CD1c-positive myeloid dendritic cell (primary cell): ENCODE data around the gene S100Z.
A peak's percentile ranks its signal among the peaks of the same experiment; 100 is the strongest.

Source experiments
- DNase-seq: peaks from one replicate; pipeline ENCODE4 v3.0.0-alpha.2; 2016; ENCODE audit errors: extremely low spot score

Gene S100Z

DNA sequence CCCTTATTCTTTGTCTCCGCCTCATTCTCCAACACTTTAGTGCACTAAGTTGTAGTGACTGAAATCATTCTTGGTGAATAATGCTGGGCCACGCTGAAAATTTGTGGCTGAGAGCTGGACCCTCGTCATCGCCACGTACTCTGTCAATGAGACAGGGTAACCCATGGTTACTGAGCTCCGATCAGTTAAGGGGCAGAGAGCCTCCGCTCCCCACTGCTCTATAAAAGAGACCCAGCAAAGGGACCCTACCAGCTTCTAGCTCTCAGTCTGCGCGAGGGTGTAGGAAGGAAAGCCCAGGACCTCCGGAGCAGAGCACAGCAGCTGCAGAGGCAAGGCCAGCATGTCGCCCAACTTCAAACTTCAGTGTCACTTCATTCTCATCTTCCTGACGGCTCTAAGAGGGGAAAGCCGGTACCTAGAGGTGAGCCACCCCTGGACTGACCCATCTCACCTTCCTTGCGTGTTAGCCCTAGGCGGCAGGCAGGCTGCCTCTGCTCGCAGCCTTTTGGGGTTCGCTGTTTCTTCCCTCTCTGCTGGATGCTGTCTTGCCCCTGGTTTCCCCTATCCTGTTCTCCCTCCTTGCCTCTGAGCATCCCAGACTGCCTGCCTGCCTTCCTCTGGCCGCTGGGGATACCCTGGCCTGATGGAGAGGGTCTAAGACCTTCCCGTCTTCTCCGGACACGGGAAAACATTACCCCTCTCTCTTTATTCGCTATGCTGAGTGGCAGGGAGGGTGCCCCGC lies 103.2 kb downstream of the S100Z start, which contains the start of gene CRHBP:
Gene CRHBP, plus strand, starts transcription at position 251 of the 742 bp plus-strand sequence. Its CDS starts 90 bp downstream, at position 341.
- no peak for DNase-seq

DNA sequence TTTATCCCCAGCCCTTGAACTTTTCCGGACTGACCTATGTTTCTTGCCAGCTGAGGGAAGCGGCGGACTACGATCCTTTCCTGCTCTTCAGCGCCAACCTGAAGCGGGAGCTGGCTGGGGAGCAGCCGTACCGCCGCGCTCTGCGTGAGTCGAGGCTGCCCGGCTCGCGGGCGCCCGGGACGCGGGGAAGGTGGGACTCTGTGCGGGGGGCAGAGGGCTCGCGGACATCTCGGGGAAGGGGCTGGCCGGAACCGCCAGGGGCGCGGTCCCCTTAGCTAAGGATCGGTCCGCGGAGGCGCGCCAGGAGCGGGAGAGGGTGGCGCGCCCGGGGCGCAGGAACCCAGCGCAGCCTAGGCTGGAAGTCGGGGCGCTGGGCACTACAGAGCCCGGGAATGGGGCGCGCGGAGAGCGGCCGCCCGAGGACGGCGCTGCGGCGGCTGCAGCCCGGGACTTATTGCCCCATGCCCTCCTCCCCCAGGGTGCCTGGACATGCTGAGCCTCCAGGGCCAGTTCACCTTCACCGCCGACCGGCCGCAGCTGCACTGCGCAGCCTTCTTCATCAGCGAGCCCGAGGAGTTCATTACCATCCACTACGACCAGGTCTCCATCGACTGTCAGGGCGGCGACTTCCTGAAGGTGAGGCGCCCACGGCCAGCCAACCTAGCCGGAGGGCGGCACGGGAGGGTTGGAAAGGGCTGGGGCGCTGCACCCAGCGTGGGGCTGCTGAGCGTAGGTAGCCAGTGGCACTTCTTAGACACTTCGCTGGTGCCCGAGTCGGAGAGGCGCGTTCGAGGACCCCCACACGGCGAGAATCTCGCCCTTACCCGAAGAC lies 104.0 kb downstream of the S100Z start:
- DNase-seq = no peak

DNA sequence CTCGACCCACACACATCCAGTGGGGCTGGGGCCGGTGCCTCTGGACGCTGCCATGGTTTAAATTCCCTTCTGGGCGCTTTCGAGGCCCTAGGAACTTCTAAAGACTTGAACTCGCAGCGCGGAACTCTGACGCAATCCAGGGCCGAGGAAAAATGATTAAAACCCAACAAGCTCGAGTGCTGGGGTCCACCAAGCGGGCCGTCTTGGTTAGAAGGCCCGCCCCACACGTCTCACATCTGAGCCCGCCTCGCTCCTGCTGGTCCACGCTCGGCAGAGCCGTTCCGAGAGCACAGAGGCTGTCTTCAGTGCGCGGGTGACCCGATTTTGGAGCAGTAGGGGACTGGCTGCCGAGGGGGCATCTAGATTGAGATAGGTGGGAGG lies 104.6 kb downstream of the S100Z start:
- DNase-seq = no peak

DNA sequence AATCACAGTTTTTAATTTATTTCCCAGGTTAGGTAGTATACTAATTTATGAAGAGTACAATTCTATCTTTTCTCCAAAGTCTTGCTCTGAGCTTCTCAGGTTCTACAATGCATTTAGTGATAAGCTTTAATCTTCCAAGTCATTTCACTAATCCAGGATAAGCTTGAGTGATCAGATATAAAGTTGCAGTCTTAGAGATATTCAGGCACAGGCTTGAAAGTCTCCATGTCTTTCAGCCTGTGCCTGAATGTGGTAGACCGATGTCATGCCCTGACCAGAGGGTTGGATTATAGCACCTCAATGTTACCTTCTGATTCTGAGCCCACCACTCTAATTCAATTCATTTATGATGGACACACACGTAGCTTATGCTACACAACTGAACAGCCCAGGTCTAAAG lies 106.2 kb downstream of the S100Z start:
- no peak for DNase-seq

DNA sequence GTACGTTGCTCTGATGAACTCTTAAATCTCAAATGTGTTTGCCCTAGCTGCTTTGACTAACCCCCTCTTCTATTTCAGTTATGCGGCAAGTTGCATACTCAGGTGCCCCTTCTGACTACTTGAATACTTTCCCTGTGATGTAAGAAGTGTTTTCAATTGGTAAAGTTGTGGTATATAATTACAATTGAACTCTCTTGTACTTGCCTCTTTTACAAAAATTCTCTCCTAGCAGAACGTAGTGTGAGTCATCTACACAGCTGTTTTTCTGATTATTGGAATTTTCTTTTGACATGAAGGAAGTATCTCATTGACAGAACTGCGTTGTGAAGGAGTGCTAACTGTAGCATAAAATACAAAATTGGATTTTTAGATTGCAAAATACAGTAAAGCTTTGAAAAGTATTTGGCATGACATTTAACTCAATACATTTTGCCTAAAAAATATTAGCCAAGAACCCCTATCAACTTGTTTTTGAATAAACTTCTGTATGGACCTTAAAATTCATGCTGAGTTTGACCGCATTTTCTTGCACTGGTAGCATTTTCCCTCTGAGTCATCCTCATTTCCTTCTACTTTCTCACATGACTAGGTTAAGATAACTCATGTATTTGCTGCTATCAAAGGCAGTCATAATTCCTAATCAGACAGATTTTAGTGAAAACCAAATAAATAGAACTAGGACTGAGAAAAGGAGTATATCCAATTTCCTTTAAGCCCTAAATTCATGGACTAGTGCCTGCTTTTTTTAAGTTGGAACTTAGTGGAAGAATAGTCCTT lies 109.4 kb downstream of the S100Z start:
- DNase-seq = peak; percentile 58

DNA sequence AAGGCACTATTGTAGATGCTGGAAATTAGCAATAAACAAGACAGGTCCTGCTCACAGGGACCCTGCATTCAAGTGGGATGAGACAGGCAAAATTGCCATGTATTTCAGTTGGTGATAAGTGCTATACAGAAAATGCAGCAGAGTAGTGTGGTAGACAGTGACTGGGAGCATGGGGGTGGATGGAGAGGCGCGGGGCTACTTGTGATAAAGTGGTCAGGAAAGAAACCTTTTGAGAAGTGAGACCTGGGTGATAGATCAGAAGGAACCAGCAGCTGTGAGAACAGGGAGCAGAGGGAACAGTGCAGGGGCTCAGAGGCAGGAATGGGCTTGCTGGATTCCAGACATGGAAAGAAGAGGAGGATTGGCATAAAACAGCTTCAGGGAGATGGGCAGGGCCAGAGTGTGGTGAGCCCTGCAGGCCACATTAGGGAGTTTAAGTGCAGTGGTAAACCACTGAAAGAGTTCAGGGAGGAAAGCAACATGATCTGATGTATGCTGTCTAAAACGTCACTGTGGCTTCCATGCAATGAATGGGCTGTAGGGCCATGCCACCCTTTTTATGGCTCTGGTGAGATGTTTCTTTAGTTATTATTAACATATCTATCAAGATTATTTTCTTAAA lies 110.3 kb downstream of the S100Z start:
- no peak for DNase-seq

DNA sequence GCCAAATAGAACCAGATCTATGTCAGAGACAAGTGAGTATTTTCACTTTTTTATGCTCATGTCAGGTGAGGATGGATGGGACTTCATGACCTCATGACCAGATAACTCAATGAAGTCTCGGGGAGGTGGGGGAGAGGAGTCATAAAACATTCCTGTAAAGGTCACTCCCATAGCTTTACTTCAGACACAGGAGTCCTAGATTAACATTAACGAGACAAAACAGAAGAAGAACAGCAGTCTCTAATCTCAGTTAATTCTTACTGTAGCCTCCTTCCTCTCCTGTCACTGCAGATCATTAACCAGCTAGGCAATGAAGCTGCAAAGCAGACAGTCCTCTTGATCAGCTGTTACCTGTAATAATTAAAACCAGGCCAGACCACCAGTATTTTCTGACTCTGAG lies 114.2 kb downstream of the S100Z start:
- no peak for DNase-seq
